Activated T-helper 9 cell treated with anti-CD3 and anti-CD28 coated beads, Interleukin-2, amount 50 U/mL, for 16 hours (primary cell): ENCODE measurements around the gene DIAPH2.

ENCODE experiments used
- DNase-seq: peaks from one replicate; pipeline ENCODE4 v3.0.0-alpha.2; 2020; ENCODE audit warnings: low read depth

The DIAPH2 gene

DNA sequence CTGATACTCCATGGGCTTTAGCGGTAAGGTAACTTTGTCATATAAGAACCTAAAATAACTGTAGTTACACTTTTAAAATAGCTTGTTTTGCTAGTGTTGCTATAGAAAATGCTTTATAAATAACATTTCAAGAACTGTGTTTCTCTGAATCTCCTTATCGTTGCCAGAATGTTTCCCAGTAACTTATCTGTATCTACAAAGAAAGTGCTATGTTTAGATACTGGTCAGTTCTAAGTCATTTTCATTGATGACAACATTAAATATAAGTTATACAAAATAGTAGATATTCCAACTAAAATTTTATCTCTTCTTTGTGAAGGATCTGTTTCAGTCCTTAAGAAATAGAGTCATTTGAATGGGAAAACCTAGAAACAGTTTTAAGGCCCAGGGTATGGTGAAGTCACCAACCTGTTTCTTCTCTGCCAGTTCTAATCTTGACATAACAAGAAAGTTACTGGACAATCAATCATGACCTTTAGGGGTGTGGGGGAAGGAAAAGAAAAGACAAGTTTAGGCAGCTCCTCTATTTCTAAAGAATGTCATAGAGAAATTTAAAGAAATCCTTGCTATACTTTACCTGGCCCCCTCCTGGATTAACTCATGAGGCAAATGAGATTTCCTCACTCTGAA lies 625.0 kb downstream of the DIAPH2 start:
- no peak for DNase-seq

DNA sequence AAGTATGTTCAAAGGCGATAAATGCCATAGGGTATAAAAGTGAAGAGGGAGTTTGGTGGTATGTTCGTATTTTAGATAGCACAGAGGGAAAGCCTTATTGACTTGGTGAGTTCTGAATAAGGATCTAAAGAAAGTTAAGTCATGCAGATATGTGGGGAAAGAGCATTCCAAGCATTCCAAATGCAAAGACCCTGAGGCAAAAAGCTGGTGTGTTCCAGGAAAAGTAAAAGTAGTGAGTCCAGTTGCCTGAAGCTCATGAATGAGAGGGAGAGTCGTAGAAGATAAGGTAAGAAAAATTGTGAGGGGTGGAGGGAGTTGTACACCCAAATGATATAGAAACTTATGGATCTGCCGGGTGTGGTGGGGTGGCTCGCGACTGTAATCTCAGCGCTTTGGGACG lies 625.7 kb downstream of the DIAPH2 start:
- DNase-seq = no peak

DNA sequence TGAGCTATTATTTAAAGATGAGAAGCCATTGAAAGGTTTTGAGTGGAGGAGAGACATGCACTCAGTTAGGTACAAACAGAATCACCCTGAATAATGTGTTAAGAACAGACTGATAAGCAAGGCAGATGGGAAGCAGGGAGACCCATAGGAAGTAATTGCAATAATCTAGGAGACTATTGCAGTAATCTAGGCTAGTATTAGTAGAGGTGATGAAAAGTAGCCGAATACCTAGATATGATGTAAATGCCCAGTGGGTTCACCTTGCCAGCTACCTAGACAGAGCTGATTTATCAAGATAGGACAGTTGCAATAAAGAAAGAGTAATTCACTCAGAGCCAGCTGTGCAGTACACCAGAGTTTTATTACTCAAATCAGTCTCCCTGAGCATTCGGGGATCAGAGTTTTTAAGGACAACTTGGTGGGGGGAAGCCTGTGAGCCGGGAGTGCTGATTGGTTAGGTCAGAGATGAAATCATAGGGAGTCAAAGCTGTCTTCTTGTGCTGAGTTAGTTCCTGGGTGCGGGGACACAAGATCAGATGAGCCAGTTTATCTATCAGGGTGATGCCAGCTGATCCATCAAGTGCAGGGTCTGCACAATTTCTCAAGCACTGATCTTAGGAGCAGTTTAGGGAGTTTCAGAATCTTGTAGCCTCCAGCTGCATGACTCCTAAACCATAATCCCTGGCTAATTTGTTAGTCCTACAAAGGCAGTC lies 626.6 kb downstream of the DIAPH2 start:
- no peak for DNase-seq

DNA sequence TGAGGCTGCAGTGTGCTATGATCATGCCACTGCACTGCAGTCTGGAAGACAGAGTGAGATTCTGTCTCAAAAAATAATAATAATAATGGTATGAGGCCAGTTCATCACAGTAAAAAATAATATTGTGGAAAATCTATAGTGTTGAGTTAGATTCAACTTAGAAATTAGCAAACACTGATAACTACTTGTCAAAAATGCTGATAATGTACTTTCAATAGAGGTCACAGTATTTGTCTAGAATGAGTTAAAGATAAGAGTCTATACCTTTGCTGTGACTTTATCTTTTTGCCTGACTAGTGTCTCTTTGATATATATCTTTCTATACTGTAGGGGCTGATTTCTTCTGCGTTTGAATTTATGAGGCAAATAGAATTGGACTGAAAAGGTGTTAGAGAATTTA lies 629.7 kb downstream of the DIAPH2 start:
- no peak for DNase-seq

DNA sequence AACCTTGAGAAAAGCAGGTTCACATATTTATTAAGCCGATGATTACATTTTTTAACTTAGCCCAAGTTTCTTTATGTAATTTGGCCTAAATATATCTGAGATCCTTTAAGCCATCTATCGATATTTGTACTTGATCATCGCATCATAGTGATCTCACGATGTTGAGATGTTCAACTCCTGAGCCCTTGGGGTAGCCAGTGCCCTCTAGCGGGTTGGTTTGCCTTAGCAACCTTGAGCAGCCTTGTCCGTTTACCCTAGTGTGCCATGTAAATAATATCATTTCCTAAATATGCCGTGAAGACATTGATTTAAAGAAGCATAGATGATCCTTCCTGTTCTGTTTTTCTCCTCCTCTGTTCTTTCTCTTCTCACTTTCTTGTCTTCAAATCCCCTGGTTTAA lies 631.3 kb downstream of the DIAPH2 start:
- DNase-seq = no peak

DNA sequence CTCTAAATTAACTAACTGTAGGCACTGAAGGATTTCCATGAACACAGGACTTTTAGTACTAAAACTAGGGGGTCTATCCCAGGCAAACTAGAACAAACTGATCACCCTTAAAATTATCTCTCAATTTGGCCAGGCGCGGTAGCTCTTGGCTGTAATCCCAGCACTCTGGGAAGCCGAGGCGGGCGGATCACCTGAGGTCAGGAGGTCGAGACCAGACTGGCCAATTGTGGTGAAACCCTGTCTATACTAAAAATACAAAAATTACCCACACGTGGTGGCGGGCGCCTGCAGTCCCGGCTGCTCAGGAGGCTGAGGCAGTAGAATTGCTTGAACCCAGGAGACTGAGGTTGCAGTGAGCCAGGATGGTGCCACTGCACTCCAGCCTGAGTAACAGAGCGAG lies 635.7 kb downstream of the DIAPH2 start:
- no peak for DNase-seq

DNA sequence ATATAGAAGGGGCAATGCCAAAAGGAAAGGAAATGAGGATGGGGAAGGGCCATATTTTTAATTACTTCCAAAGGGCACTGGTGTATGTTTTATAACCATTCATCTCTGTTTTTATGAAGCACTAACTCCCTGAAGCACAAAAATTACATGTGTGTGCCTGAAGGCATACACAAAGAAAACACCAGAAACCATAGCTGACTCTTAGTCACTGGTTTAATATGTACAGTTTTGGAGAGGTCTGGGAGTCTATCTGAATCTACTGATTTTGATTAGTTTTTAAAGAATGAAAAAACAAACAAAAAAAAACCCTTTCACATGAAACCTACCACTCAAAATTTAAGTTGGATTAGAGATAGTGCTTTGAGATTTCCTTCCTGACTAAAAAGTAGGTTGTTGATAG lies 637.8 kb downstream of the DIAPH2 start:
- no peak for DNase-seq

DNA sequence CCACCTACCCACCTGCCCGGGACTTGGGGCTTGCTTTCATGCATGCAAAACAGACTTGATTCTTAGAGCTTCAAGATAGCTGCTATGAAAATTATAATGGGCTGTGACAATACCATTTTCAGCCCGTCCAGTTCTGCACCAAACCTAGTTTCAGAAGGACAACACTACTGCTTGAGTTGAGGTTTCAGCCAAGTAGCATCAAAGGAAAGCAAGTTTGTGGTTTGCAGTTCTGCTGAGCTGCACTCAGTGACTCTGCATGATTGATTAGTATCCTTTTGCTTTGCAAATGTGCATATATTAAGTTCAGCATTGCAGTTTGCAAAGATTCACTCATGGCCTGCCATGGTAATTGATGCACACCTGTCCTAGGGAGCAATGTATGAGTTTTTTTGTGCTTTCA lies 641.8 kb downstream of the DIAPH2 start:
- no peak for DNase-seq

DNA sequence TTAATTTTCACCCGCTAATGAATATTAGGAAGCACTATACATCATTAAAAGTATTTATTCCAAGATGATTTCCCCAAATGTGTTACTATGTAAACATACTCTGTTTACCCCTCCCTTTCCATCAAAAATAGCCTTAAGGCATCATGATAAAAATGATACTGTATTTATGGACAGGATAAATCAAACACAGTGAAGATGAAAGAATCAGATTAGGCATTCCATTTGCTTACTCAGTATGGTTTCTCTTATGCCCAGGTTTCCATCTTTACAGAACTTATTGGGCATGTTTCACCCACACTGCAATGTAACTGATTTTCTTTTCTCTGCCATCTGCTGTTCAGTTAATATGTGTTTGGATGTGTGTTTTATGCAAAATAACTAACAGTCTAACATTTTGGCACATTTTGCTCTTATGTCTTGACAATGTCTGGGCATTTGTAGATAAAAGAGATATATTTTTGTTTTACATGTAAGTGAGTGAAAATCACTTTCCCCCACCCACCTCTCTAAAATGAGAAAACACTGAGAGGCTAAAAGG lies 644.3 kb downstream of the DIAPH2 start:
- no peak for DNase-seq

DNA sequence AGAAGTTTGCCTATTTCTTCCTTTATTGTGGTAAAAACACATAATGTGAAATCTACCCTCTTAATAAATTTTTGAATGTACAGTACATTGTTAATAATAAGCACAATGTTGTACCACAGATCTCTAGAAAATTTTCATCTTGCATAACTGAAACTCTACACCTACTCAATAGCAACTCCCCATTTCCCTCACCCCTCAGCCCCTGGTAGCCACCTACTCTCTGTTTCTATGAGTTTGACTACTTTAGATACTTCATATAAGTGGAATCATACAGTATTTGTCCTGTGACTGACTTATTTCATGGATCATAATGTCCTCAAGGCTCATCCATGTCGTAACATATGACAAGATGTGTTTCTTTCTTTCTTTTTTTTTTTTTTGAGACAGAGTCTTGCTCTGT lies 645.5 kb downstream of the DIAPH2 start:
- DNase-seq = no peak

DNA sequence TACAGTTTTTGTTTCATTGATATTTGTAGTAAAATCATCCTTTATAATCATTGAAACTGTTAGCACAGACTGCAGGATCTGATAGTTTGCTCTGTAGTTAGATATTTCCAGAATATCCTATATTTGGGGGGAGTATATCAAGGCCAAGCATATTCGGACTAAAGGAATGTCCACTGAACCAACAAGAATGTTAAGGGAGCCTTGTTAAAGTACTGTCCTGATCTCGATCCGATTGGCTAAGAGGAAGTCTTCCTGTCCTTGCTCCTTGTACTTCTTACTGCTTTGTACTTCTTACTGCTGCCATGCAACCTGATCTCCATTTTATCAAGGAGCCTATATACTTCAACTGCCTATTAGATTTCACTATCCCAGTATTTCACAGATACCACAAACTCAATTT lies 648.3 kb downstream of the DIAPH2 start:
- no peak for DNase-seq

DNA sequence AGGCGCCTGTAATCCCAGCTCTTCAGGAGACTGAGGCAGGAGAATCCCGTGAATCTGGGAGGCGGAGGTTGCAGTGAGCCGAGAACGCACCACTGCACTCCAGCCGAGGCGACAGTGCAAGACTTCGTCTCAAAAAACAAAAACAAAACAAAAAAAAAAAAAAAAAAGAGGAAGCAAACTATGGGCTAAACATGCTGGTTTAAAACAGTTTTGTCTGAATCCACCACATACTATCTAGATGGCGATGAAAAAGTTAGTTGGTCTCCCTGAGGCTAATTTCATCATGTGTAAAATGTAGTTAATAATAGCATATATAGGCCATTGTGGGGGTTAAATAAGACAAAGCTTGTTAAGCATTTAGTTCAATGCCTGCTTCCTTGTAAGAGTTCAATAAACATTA lies 650.2 kb downstream of the DIAPH2 start:
- no peak for DNase-seq

DNA sequence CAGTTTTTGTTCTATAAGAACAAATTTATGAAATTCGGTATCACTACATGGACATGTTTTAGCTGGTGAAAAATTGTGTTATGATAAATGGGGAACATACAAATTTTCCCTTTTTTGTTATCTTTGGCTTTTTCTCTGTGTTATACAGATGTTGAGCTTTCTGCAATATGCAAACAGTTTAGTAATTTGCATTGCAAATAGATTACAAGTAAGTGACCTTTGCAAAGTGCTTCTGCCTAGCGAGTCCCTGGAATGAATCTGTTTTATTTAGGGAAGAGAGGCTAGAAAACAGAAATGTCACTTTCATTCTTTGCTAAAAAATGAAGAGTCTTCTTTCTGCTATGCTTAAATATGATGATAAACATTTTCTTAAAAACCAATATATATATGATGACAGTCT lies 660.1 kb downstream of the DIAPH2 start:
- no peak for DNase-seq

DNA sequence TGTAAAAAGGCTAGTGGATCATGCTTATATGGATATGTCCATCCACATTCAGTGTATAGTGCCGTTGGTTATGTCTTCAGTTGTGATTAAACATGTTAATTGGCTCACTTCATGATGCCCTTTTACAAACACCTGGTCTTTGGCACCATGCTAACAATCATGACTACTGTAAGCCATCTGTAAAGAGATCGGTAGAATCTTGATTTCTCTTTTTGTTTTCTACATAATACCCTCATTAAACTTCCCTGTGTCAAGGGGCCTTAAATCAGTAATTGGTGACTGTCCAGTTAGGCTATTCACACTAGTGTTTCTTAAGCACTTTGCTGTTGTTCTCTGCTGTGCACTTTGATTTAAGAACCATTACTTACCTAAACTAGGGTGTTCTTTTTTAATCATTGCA lies 674.3 kb downstream of the DIAPH2 start:
- DNase-seq = no peak

DNA sequence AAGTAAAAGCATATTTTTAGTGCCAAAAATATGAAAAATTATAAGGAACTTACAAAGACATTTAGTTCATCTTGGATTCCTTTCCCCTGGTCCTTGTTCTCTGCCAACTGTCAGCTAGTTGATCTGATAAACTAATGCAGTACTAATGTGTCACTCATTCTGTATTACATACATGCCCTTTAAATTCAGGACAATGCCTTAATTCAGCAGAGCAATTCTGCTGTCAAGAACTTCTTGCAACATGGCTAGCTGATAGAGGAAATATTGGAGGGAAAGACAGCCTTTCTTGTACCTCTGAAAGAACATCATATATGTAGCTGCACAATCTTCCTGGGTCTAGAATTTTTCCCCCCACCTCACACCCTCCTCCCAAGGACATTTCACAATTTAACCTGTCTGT lies 679.2 kb downstream of the DIAPH2 start:
- DNase-seq = no peak

DNA sequence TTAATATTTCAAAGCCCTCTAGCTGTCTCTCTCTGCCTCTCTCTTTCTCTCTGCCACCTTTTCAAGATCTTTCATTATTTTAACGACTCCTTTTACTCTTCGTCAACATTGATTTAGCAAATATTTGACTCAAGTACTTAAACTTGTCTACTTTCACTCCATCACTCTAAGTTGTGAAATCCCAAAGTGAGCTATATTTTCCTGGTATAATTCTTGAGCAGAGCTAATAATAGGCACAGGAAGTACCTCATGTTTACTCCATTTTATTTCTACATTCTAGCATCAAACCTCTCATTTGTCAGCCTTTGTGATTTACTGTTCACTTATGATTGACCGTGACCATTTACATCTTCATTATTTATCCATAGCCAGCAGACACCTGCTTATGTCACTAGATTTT lies 681.6 kb downstream of the DIAPH2 start:
- no peak for DNase-seq

DNA sequence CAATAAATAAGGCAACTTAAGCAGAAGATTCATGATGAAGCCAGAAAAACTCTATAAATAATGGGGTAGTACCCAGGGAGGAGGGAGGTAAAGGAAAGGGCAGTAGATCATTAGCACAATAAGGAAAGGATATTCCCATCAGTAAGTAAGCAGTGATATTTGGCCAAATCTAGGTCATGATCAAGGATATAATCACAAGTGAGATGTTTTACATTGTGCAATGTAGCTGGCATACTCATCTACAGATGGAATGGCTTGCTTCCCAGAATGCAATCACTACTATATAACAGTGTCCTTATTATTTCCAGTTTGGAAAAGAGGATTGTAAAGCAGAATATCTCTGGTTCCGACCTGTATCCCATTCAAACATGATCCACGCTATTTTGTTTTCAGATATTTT lies 682.5 kb downstream of the DIAPH2 start:
- no peak for DNase-seq

DNA sequence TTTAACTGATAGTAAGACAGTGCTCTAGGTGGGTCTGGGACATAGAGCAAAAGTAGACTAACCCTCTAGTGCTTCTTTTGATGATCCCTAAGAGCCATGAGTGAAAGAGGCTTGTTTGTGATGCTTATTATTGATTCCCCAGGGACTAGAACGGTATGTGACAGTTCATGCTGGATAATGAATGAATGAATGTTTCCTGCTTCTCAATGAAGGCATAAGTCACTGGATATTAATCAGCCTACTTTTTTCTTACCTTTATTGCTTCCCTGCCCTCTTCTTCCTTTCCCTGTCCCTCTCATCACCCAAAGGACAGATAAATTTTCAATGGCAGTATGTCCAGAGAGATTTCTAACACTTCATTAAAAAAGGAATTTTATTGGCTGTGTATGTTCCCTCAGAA lies 685.3 kb downstream of the DIAPH2 start:
- no peak for DNase-seq

DNA sequence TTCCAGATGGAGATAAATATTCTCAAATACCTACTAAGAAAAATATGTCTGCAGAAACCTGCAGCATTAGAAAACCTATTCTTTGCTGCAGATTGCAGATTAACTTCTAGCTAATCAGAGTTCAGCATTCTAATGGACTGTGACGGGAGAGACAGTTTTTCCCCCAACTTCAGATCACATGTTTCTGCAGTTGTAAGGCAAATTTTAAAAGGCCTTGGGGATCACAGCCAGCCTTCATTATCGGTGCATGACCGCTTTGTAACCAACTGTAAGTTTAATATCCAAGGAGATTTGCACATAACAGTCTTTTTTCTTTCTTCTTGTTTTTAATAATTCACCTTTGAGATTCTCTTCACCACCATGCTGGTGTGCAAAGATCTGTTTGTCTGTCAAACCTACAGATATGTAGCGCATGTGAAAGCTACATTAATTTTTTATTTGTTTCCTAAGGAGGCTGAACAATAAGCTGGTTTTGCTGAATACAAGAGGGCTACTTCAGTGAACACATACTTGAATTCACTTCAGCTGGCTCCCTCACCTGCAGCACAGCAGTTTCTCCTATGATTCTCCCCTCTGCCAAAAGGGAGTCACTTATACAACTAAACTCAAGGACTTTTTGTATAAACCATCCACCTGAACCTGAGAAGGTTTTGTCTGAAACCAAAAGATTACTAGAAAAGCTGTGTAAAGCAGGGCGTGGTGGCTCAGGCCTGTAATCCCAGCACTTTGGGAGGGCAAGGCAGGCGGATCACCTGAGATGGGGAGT lies 687.5 kb downstream of the DIAPH2 start:
- no peak for DNase-seq

DNA sequence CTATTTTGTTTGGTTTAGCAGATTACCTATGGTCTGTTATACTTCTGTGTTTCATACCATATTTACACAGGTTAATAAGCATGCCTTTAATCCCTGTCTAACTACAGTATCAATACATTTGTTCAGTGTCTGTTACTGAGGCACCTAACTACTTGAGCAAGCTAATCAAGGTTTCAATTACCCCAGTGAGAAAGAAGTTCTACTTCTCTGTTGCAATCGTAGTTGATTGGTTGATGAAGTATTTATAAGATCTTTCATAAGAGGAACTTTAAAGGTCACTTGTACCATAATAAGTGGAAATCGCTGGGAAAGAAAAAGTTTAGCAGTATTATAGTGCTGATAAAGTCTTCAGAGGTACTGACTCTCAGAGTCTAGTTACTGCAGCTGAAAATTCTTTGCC lies 689.6 kb downstream of the DIAPH2 start:
- no peak for DNase-seq

DNA sequence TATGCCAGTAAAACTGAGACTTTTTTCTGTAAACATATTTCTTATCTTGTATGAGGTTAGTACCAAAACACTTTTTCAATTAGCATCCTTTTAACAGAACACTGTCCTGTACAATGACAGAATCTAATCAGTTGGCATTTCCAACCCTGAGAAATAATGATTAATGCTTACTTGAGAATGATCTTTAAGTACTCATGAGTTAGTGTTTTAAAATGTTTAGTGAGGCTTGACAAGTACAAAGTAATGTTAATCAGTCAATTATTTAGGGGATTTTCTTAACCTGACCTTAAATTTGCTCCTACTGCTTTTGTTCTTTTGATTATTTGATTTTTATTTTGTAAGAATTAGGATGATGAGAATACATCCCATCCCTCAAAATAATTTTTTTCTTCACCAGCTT lies 695.6 kb downstream of the DIAPH2 start:
- DNase-seq = no peak

DNA sequence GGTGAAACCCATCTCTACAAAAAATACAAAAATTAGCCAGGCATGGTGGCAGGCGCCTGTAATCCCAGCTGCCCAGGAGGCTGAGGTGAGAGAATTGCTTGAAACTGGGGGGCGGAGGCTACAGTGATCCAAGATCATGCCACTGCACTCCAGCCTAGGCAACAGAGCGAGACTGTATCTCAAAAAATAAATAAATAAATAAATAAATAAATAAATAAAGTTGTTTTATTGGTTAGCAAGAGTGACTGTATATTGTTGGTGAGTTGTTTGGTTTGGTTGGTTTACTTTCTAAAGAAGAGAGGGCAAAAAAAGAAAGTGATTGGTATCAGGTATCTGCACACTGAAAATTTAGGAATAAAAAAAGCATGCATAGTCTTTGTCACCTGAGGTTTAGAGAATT lies 700.0 kb downstream of the DIAPH2 start:
- no peak for DNase-seq

DNA sequence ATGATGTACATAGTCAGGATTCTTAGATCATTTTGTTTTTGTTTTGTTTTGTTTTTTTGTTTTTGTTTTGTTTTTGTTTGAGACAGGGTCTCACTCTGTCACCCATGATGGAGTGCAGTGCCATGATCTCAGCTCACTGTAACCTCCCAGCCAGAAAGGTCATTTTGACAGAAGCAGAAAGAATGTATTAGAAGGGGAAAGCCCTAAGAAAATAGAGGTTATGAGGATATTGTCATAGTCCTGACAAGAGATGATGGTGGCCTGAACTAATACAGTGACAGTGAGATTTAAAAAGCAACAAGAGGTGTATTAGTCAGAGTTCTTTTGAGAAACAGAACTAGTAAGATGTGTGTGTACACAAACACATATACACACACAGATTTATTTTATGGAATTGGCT lies 702.4 kb downstream of the DIAPH2 start:
- no peak for DNase-seq
